Spinal cord (tissue), 10 donors: ENCODE results near the gene EEF2KMT. TPM values are rescaled to one million over a fixed set of nuclear protein-coding genes. Genes with fewer than 3 reads are reported as not detected.

Experiments
- DNase-seq, 6 donors: peaks; one replicate each; pipeline versions ENCODE4 v3.0.0 to v3.0.0-alpha.2; 2013 to 2015; ENCODE audit warnings: low spot score in 6 of 6, low read depth in 4 of 6
- H3K27ac ChIP-seq: one replicate; pipeline ENCODE4 v1.5.1; 2013; ENCODE audit warnings: low read depth, low read length, control low read depth
- H3K27me3 ChIP-seq: one replicate; pipeline ENCODE4 v1.6.1; 2013; ENCODE audit warnings: low read length; ENCODE audit not compliant: control insufficient read depth, insufficient read depth
- H3K36me3 ChIP-seq: one replicate; pipeline ENCODE4 v1.6.1; 2013; ENCODE audit warnings: low read length; ENCODE audit not compliant: control insufficient read depth, insufficient read depth
- H3K4me1 ChIP-seq: one replicate; pipeline ENCODE4 v1.6.1; 2013; ENCODE audit warnings: low read length; ENCODE audit not compliant: control insufficient read depth, insufficient read depth
- H3K4me3 ChIP-seq: one replicate; pipeline ENCODE4 v1.5.1; 2013; ENCODE audit warnings: low read depth, low read length, control low read depth
- H3K9me3 ChIP-seq: one replicate; pipeline ENCODE4 v1.6.1; 2013; ENCODE audit warnings: low read length; ENCODE audit not compliant: control insufficient read depth, insufficient read depth
- WGBS: methylation state at CpG from one replicate; pipeline ENCODE4 v1.1.5; 2013; ENCODE audit warnings: missing lambda C conversion rate; ENCODE audit not compliant: insufficient coverage; 5-methylcytosine and 5-hydroxymethylcytosine counted together
- polyA plus RNA-seq, 2 donors: library from polyadenylated mRNA; unstranded; fragments of 120-200 nt; gene quantifications; one replicate each; pipeline ENCODE4 v1.2.1, GENCODE V29; 2013; ENCODE audit not compliant: insufficient read length in 2 of 2
- total RNA-seq, 2 donors: library from RNA; depleted of rRNA in 1 of 2; stranded (reverse); fragments of 120-200 nt in 1 of 2; fragments of >200 nt in 1 of 2; gene quantifications; one replicate each; pipeline versions ENCODE4 v1.2.3 to v1.2.4, GENCODE V29; 2013 to 2014
- donor health status: healthy.

The EEF2KMT gene
- total and polyA plus RNA-seq, 4 donors, result 6.7 to 15.3 (median 11.5) TPM

GRCh38 chr16:5071681-5072333 is 25.8 kb downstream of the EEF2KMT start, which contains the start of gene ALG1:
Gene ALG1, plus strand, starts transcription at chr16:5071843. Its CDS starts 7 bp downstream, at chr16:5071850.
- Histone ChIP-seq H3K36me3 (peaks cover 27% of the 10 kb centered on the region), H3K9me3 (no peaks in the 10 kb centered on the region), H3K27me3 (no peaks in the 10 kb centered on the region), H3K27ac (peak within 1 kb of the TSS; percentile 75), H3K4me1 (no peaks in the 10 kb centered on the region), H3K4me3 (peak within 1 kb of the TSS; percentile 57)
- peak; percentile 74 to 97 (median 84) for DNase-seq
- under 1% methylated on average over 50 of the region's 53 CpGs for WGBS

- H3K27ac ChIP-seq, result peak overlapping the region; percentile 75
- peaks cover 23% of the 10 kb centered on the region for H3K36me3 ChIP-seq
- no peak for DNase-seq
- H3K27me3 ChIP-seq, result no peaks in the 10 kb centered on the region
- WGBS, result no CpG with 5 or more reads among the region's 7 CpGs
- peak overlapping the region; percentile 57 for H3K4me3 ChIP-seq
- H3K4me1 ChIP-seq, result no peaks in the 10 kb centered on the region
- no peaks in the 10 kb centered on the region for H3K9me3 ChIP-seq
Measured at GRCh38 chr16:5071341-5071680, 26.3 kb downstream of the EEF2KMT start.

DNA sequence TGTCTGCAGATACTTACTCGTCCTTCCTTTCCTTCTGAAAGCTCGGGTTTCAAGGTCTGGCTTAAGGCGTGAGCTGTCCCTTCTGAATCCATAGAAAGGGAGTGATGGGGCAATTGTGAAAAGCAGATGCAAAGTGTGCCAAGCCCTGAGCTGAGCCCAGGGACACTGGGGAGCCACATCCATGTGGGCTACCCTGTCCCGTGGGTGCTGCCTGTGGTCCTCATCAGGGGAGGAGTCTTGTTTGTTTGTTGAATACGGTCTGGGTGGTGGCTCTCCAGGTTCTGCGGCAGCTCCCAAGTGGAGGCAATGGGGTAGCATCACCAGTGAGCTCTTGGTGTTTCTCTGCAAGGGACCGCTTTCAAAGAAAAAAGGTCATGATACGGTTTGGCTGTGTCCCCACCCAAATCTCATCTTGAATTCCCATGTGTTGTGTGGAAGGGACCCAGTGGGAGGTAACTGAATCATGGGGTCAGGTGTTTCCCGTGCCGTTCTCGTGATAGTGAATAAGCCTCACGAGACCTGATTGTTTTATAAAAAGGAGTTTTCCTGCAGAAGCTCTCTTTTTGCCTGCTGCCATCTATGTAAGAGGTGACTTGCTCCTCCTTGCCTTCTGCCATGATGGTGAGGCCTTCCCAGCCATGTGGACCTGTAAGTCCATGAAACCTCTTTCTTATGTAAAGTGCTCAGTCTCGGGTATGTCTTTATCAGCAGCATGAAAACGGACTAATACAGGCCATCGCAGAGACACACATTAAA is 27.0 kb downstream of the EEF2KMT start:
- Histone ChIP-seq H3K27me3 (no peaks in the 10 kb centered on the region), H3K4me3 (no peak overlapping the region), H3K36me3 (peaks cover 16% of the 10 kb centered on the region), H3K27ac (no peak overlapping the region), H3K9me3 (no peaks in the 10 kb centered on the region), H3K4me1 (peaks cover 5% of the 10 kb centered on the region)
- no peak for DNase-seq
- 94% methylated on average over 8 of the region's 15 CpGs for WGBS

- 89% methylated on average over 8 of the region's 9 CpGs for WGBS
- no peak overlapping the region for H3K27ac ChIP-seq
- peaks cover 8% of the 10 kb centered on the region for H3K4me1 ChIP-seq
- peaks cover 9% of the 10 kb centered on the region for H3K36me3 ChIP-seq
- H3K27me3 ChIP-seq, result no peaks in the 10 kb centered on the region
- no peak overlapping the region for H3K4me3 ChIP-seq
- H3K9me3 ChIP-seq, result no peaks in the 10 kb centered on the region
- DNase-seq, result no peak
Measured at GRCh38 chr16:5069854-5070253, 27.7 kb downstream of the EEF2KMT start.

- Histone ChIP-seq H3K27me3 (no peaks in the 10 kb centered on the region), H3K36me3 (peaks cover 6% of the 10 kb centered on the region), H3K9me3 (no peaks in the 10 kb centered on the region), H3K4me3 (no peak overlapping the region), H3K4me1 (peaks cover 8% of the 10 kb centered on the region), H3K27ac (no peak overlapping the region)
- WGBS, result 89% methylated on average over 7 of the region's 9 CpGs
- DNase-seq, result no peak
Measured at GRCh38 chr16:5069048-5069447, 28.5 kb downstream of the EEF2KMT start.

GRCh38 chr16:5066511-5066910 is 31.1 kb downstream of the EEF2KMT start:
- peaks cover 5% of the 10 kb centered on the region for H3K27me3 ChIP-seq
- no peak for DNase-seq
- H3K27ac ChIP-seq, result peak overlapping the region; percentile 58
- H3K9me3 ChIP-seq, result no peaks in the 10 kb centered on the region
- 77% methylated on average over 4 of the region's 6 CpGs for WGBS
- H3K4me3 ChIP-seq, result no peak overlapping the region
- H3K4me1 ChIP-seq, result peaks cover 8% of the 10 kb centered on the region
- no peaks in the 10 kb centered on the region for H3K36me3 ChIP-seq

DNA sequence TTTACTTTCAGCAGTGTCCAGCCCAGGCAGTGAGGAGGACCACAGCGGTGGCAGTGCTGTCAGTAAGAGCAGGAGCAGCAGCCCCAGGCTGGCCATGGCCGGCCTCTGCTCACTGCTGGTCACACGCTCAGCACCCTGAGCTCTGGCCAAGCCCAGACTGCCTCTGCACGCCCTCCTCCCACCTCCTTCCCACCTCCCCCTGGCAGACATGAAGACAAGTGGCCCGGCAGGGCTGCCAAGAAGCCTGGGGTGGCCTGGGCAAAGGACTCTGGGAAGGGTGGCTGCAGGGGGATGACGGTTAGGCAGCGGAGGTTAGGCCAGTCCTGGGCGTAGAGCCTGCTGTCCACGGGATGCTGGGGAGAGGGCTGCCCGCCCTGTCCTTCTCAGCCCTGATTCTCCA is 31.8 kb downstream of the EEF2KMT start, which contains the start of gene C16orf89:
TSS of gene C16orf89 (minus strand) at position 144 of the 400 bp plus-strand sequence. CDS start at position 96, 48 bp downstream.
- peak within 1 kb of the TSS; percentile 58 for H3K27ac ChIP-seq
- peaks cover 8% of the 10 kb centered on the region for H3K4me1 ChIP-seq
- H3K36me3 ChIP-seq, result no peaks in the 10 kb centered on the region
- peaks cover 5% of the 10 kb centered on the region for H3K27me3 ChIP-seq
- DNase-seq, result peak in 1 of 6 donors; percentile 72
- WGBS, result 46% methylated on average over 8 of the region's 10 CpGs
- H3K9me3 ChIP-seq, result no peaks in the 10 kb centered on the region
- H3K4me3 ChIP-seq, result peak within 1 kb of the TSS; percentile 24

GRCh38 chr16:5065326-5065725 is 32.3 kb downstream of the EEF2KMT start:
- Histone ChIP-seq H3K9me3 (no peaks in the 10 kb centered on the region), H3K36me3 (no peaks in the 10 kb centered on the region), H3K27me3 (peaks cover 5% of the 10 kb centered on the region), H3K4me3 (peak overlapping the region; percentile 24), H3K4me1 (peaks cover 8% of the 10 kb centered on the region), H3K27ac (peak overlapping the region; percentile 58)
- DNase-seq, result no peak
- 65% methylated on average over 5 of the region's 8 CpGs for WGBS

GRCh38 chr16:5064915-5065314 is 32.7 kb downstream of the EEF2KMT start:
- 82% methylated on average over 5 of the region's 7 CpGs for WGBS
- Histone ChIP-seq H3K27me3 (peaks cover 5% of the 10 kb centered on the region), H3K36me3 (no peaks in the 10 kb centered on the region), H3K4me1 (peaks cover 9% of the 10 kb centered on the region), H3K9me3 (no peaks in the 10 kb centered on the region), H3K27ac (peak overlapping the region; percentile 58), H3K4me3 (peak overlapping the region; percentile 24)
- DNase-seq, result peak in 1 of 6 donors; percentile 49
